OCI-LY3 (cell line): Measurements from ENCODE around the gene PHKB.

Experiments used
- CTCF ChIP-seq: fragments of 200-600, 300-600 bp; sonication (generic); IDR thresholded peaks from 2 replicates; pipeline ENCODE4 v1.5.1; 2014; ENCODE audit warnings: antibody characterized with exemption, low read length, low read depth
- EZH2phosphoT487 ChIP-seq: fragments of 200-600 bp; shearing (Covaris generic); IDR thresholded peaks from 2 replicates; pipeline ENCODE4 v1.6.1; 2018; ENCODE audit warnings: antibody characterized with exemption, mixed run types, low read depth

- TF ChIP-seq EZH2phosphoT487, result no peak
- no peak for TF ChIP-seq CTCF
Observed at GRCh38 chr16:47538472-47538871, 77.3 kb downstream of the PHKB start.
